ENCODE results near the gene COPS7B. TPM values are rescaled to one million over a fixed set of nuclear protein-coding genes. Genes with fewer than 3 reads are reported as not detected.

The COPS7B gene
- total RNA-seq, 2 experiments from 2014 or later: 47.5 to 47.7 TPM

- Mint-ChIP-seq H3K27ac (no peak overlapping the region), H3K27me3 (ENCODE audit: low read depth) (no peaks in the 10 kb centered on the region), H3K4me3 (no peak overlapping the region), H3K9me3 (ENCODE audit: insufficient read depth) (no peaks in the 10 kb centered on the region), H3K36me3 (ENCODE audit: low read depth) (no peaks in the 10 kb centered on the region), H3K4me1 (ENCODE audit: low read depth) (peaks cover 29% of the 10 kb centered on the region)
- CTCF ChIA-PET: interaction anchor here (1.2 kb wide), 2 partner anchors 48 to 51 kb away, joined by 3 read pairs; no protein-coding TSS in a partner anchor
- POLR2A ChIA-PET: no interaction called here
- no peak for DNase-seq
- ATAC-seq: no peak
Observed at GRCh38 chr2:231764760-231765159, 21.5 kb upstream of the COPS7B start.

GRCh38 chr2:231765496-231765929 is 20.7 kb upstream of the COPS7B start:
- H3K4me3 Mint-ChIP-seq: no peak overlapping the region
- peak overlapping the region; percentile 54 for H3K27ac Mint-ChIP-seq
- POLR2A ChIA-PET: interaction anchor here (0.6 kb wide), 1 partner anchor 22 kb away, joined by 3 read pairs; no protein-coding TSS in a partner anchor
- peaks cover 36% of the 10 kb centered on the region for H3K4me1 Mint-ChIP-seq (ENCODE audit: low read depth)
- CTCF ChIA-PET: interaction anchor here (1.2 kb wide), 2 partner anchors 48 to 52 kb away, joined by 3 read pairs; no protein-coding TSS in a partner anchor
- H3K9me3 Mint-ChIP-seq (ENCODE audit: insufficient read depth): no peaks in the 10 kb centered on the region
- no peaks in the 10 kb centered on the region for H3K36me3 Mint-ChIP-seq (ENCODE audit: low read depth)
- no peaks in the 10 kb centered on the region for H3K27me3 Mint-ChIP-seq (ENCODE audit: low read depth)
- no peak for DNase-seq
- peak; percentile 42 for ATAC-seq

GRCh38 chr2:231769170-231770136 is 16.8 kb upstream of the COPS7B start:
- DNase-seq (no peak), ATAC-seq (peak; percentile 38)
- Mint-ChIP-seq H3K4me1 (ENCODE audit: low read depth) (peaks cover 31% of the 10 kb centered on the region), H3K36me3 (ENCODE audit: low read depth) (no peaks in the 10 kb centered on the region), H3K27me3 (ENCODE audit: low read depth) (no peaks in the 10 kb centered on the region), H3K27ac (no peak overlapping the region), H3K4me3 (no peak overlapping the region), H3K9me3 (ENCODE audit: insufficient read depth) (no peaks in the 10 kb centered on the region)
- ChIA-PET POLR2A (no interaction called here), CTCF (interaction anchor here (0.8 to 1.2 kb wide), 4 partner anchors 17 to 157 kb away, joined by 3 to 5 read pairs (median 4); partner anchors contain the start of gene COPS7B)

GRCh38 chr2:231780123-231780908 is 5.9 kb upstream of the COPS7B start:
- H3K4me1 Mint-ChIP-seq (ENCODE audit: low read depth): peaks cover 36% of the 10 kb centered on the region
- ATAC-seq (no peak), DNase-seq (peak; percentile 30)
- H3K27me3 Mint-ChIP-seq (ENCODE audit: low read depth): peaks cover 4% of the 10 kb centered on the region
- ChIA-PET POLR2A (interaction anchor here (0.6 to 1.8 kb wide), 2 partner anchors 36 to 72 kb away, joined by 3 to 5 read pairs; partner anchors contain the start of gene PTMA), CTCF (interaction anchor here (3.4 kb wide), 1 partner anchor 66 kb away, joined by 17 read pairs; no protein-coding TSS in a partner anchor)
- peak overlapping the region; percentile 60 for H3K27ac Mint-ChIP-seq
- peak overlapping the region; percentile 94 for H3K4me3 Mint-ChIP-seq
- peaks cover 4% of the 10 kb centered on the region for H3K36me3 Mint-ChIP-seq (ENCODE audit: low read depth)
- no peaks in the 10 kb centered on the region for H3K9me3 Mint-ChIP-seq (ENCODE audit: insufficient read depth)

- POLR2A ChIA-PET: interaction anchor here (0.6 to 1.8 kb wide), 2 partner anchors 37 to 73 kb away, joined by 3 to 5 read pairs; partner anchors contain the start of gene PTMA
Observed at GRCh38 chr2:231780909-231781797, 5.1 kb upstream of the COPS7B start, which contains the start of gene PDE6D. Gene PDE6D (minus strand): TSS chr2:231781282. CDS start chr2:231781114, 168 bp downstream.

GRCh38 chr2:231781798-231782726 is 4.2 kb upstream of the COPS7B start:
- DNase-seq (peak; percentile 52), ATAC-seq (peak; percentile 10)
- POLR2A ChIA-PET: interaction anchor here (1.8 kb wide), 1 partner anchor 74 kb away, joined by 5 read pairs; the partner anchor contains the start of gene PTMA
- Mint-ChIP-seq H3K27me3 (ENCODE audit: low read depth) (peaks cover 4% of the 10 kb centered on the region), H3K27ac (peak overlapping the region; percentile 92), H3K4me1 (ENCODE audit: low read depth) (peaks cover 50% of the 10 kb centered on the region), H3K9me3 (ENCODE audit: insufficient read depth) (no peaks in the 10 kb centered on the region), H3K36me3 (ENCODE audit: low read depth) (peaks cover 4% of the 10 kb centered on the region), H3K4me3 (peak overlapping the region; percentile 94)
- CTCF ChIA-PET: interaction anchor here (0.6 to 1.0 kb wide), 2 partner anchors 67 to 104 kb away, joined by 3 read pairs; no protein-coding TSS in a partner anchor

More at GRCh38 chr2:231780909-231781797, 5.1 kb upstream of the COPS7B start, which contains the start of gene PDE6D:
- H3K27me3 Mint-ChIP-seq (ENCODE audit: low read depth): peaks cover 4% of the 10 kb centered on the region
- ATAC-seq: peak; percentile 96
- H3K4me3 Mint-ChIP-seq: peak within 1 kb of the TSS; percentile 94
- H3K27ac Mint-ChIP-seq: peak within 1 kb of the TSS; percentile 92
- CTCF ChIA-PET: interaction anchor here (1.0 kb wide), 1 partner anchor 66 kb away, joined by 3 read pairs; no protein-coding TSS in a partner anchor
- peaks cover 44% of the 10 kb centered on the region for H3K4me1 Mint-ChIP-seq (ENCODE audit: low read depth)
- no peaks in the 10 kb centered on the region for H3K9me3 Mint-ChIP-seq (ENCODE audit: insufficient read depth)
- DNase-seq: peak; percentile 97
- H3K36me3 Mint-ChIP-seq (ENCODE audit: low read depth): peaks cover 4% of the 10 kb centered on the region

- H3K27ac Mint-ChIP-seq: no peak overlapping the region
- CTCF ChIA-PET: interaction anchor here (0.7 to 3.4 kb wide), 10 partner anchors 8 to 173 kb away, joined by 3 to 16 read pairs (median 6); partner anchors contain the start of gene PTMA
- peaks cover 53% of the 10 kb centered on the region for H3K4me1 Mint-ChIP-seq (ENCODE audit: low read depth)
- ATAC-seq: no peak
- H3K9me3 Mint-ChIP-seq (ENCODE audit: insufficient read depth): no peaks in the 10 kb centered on the region
- H3K4me3 Mint-ChIP-seq: peak overlapping the region; percentile 91
- no peak for DNase-seq
- POLR2A ChIA-PET: interaction anchor here (0.8 to 1.5 kb wide), 4 partner anchors 11 to 1477 kb away, joined by 3 to 8 read pairs (median 6); partner anchors contain the start of gene PTMA
- H3K36me3 Mint-ChIP-seq (ENCODE audit: low read depth): peaks cover 8% of the 10 kb centered on the region
- H3K27me3 Mint-ChIP-seq (ENCODE audit: low read depth): no peaks in the 10 kb centered on the region
Observed at GRCh38 chr2:231785413-231785812, 832 bp upstream of the COPS7B start.

- H3K9me3 Mint-ChIP-seq (ENCODE audit: insufficient read depth): no peaks in the 10 kb centered on the region
- no peaks in the 10 kb centered on the region for H3K27me3 Mint-ChIP-seq (ENCODE audit: low read depth)
- H3K4me3 Mint-ChIP-seq: peak overlapping the region; percentile 91
- H3K4me1 Mint-ChIP-seq (ENCODE audit: low read depth): peaks cover 53% of the 10 kb centered on the region
- ChIA-PET CTCF (interaction anchor here (0.7 to 3.4 kb wide), 11 partner anchors 8 to 174 kb away, joined by 3 to 16 read pairs (median 5); partner anchors contain the start of gene PTMA), POLR2A (interaction anchor here (0.8 to 1.5 kb wide), 4 partner anchors 11 to 1478 kb away, joined by 3 to 8 read pairs (median 6); partner anchors contain the start of gene PTMA)
- peak overlapping the region; percentile 75 for H3K27ac Mint-ChIP-seq
- ATAC-seq (no peak), DNase-seq (no peak)
- peaks cover 8% of the 10 kb centered on the region for H3K36me3 Mint-ChIP-seq (ENCODE audit: low read depth)
Observed at GRCh38 chr2:231785822-231786176, 446 bp upstream of the COPS7B start.

GRCh38 chr2:231786917-231787292 is 660 bp downstream of the COPS7B start:
- no peaks in the 10 kb centered on the region for H3K27me3 Mint-ChIP-seq (ENCODE audit: low read depth)
- ATAC-seq: no peak
- ChIA-PET POLR2A (interaction anchor here (1.3 kb wide), 1 partner anchor 10 kb away, joined by 5 read pairs; no protein-coding TSS in a partner anchor), CTCF (interaction anchor here (1.5 to 3.4 kb wide), 3 partner anchors 10 to 73 kb away, joined by 8 to 16 read pairs (median 16); no protein-coding TSS in a partner anchor)
- peaks cover 50% of the 10 kb centered on the region for H3K4me1 Mint-ChIP-seq (ENCODE audit: low read depth)
- peak overlapping the region; percentile 84 for H3K27ac Mint-ChIP-seq
- H3K4me3 Mint-ChIP-seq: peak overlapping the region; percentile 91
- no peaks in the 10 kb centered on the region for H3K9me3 Mint-ChIP-seq (ENCODE audit: insufficient read depth)
- no peak for DNase-seq
- H3K36me3 Mint-ChIP-seq (ENCODE audit: low read depth): peaks cover 10% of the 10 kb centered on the region
